Measurements from ENCODE around the gene SAP130. TPM values are rescaled to one million over a fixed set of nuclear protein-coding genes. Genes with fewer than 3 reads are reported as not detected.
A peak's percentile ranks its signal among the peaks of the same experiment; 100 is the strongest.

Gene SAP130
- total RNA-seq, 4 donors from 2014 or later = 8.9 to 44.0 (median 11.7) TPM

DNA sequence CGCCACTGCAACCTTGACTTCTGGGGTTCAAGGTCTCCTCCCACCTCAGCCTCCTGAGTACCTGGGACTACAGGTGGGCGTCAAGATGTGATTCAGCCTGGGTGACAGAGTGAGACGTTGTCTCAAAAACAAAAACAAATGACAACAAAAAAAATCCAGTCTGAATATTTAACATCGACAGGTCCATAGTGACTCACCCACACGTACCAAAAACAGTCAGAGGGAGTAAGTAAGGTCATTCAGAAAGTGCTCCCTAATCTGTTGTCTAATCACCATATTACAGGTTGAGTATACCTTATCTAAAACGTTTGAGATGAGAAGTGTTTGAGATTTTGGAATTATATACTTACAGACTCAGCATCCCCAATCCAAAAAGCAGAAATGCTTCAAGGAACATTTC, 24.4 kb downstream of the SAP130 start:
- intact Hi-C loops (cut with DNase I; ENCODE audit: low total_unique reads) = no loop called here
- DNase-seq (ENCODE audit: low spot score in 2 of 2) = no peak
- WGBS, 2 donors = 77 to 79% methylated on average over 6 of the region's 6 CpGs
- H3K4me3 ChIP-seq (ENCODE audit: low read depth, poor library complexity, severe bottlenecking) = no peak overlapping the region
- TF ChIP-seq, protein P1, sequence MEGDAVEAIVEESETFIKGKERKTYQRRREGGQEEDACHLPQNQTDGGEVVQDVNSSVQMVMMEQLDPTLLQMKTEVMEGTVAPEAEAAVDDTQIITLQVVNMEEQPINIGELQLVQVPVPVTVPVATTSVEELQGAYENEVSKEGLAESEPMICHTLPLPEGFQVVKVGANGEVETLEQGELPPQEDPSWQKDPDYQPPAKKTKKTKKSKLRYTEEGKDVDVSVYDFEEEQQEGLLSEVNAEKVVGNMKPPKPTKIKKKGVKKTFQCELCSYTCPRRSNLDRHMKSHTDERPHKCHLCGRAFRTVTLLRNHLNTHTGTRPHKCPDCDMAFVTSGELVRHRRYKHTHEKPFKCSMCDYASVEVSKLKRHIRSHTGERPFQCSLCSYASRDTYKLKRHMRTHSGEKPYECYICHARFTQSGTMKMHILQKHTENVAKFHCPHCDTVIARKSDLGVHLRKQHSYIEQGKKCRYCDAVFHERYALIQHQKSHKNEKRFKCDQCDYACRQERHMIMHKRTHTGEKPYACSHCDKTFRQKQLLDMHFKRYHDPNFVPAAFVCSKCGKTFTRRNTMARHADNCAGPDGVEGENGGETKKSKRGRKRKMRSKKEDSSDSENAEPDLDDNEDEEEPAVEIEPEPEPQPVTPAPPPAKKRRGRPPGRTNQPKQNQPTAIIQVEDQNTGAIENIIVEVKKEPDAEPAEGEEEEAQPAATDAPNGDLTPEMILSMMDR (IDR thresholded peaks at IDR 0.05) = no peak
- TF ChIP-seq POLR2A (IDR thresholded peaks at IDR 0.05) = no peak

DNA sequence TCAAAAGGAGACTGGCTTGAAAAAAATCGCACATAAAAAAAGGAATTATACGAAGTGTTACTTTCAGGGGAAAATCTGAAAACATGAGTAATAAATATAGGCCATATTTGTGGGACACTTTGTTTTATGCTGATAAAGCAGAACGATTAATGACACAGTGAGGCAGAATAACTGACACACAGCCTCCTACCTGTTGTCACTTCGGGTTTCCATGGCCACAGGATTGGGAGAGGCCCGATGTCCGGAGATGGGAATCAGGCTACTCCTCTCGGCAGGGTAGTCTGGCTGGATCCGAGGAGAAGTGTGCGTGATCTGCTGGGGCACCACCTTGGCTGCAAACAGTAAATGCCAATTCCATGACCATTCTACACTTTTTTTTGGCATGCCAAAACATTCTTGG, 31.7 kb downstream of the SAP130 start:
- intact Hi-C loops (cut with DNase I; ENCODE audit: low total_unique reads) = no loop called here
- peak in 1 of 2 donors; percentile 28 for DNase-seq (ENCODE audit: low spot score in 2 of 2)
- no peak overlapping the region for H3K4me3 ChIP-seq (ENCODE audit: low read depth, poor library complexity, severe bottlenecking)
- WGBS, 2 donors = 93 to 94% methylated on average over 9 of the region's 9 CpGs
- TF ChIP-seq, protein P1 (IDR thresholded peaks at IDR 0.05) = no peak
- TF ChIP-seq POLR2A (IDR thresholded peaks at IDR 0.05) = no peak

DNA sequence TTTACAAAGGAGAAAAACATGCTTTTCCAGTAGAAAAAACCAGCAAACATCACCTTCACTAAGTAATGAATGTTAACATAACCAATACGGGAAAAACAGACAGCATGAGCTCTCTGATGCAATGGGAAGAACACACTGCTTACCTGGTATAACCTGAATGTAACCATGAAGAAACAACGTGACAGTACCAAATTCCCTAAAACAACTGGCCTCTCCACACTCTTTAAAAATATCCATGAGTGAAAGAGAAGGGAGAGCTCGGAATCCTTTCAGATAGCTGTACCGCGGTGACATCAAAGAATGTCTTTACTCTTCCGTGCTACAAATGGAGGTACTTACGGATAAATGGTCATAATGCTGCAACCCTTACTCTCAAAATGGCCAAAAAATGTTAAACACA, 32.1 kb downstream of the SAP130 start:
- intact Hi-C loops (cut with DNase I; ENCODE audit: low total_unique reads) = no loop called here
- TF ChIP-seq POLR2A (IDR thresholded peaks at IDR 0.05) = no peak
- TF ChIP-seq, protein P1 (IDR thresholded peaks at IDR 0.05) = no peak
- H3K4me3 ChIP-seq (ENCODE audit: low read depth, poor library complexity, severe bottlenecking) = no peak overlapping the region
- WGBS, 2 donors = 96 to 98% methylated on average over 7 of the region's 7 CpGs
- no peak for DNase-seq (ENCODE audit: low spot score in 2 of 2)

DNA sequence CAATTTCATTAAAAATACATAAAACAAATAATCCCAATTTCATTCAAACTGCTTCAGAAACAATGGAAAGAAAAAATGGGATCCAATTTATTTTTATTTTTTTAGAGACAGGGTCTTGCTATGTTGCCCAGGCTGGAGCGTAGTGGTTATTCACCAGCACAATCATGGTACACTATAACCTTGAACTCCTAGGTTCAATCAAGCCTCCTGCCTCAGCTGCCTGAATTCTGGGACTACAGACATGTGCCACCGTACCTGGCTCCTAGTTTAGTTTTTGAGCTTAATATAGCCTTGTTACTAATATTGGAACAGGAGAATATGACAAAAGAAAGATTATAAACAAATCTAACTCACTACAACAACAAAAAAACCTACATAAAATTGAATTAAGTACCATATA, 34.2 kb downstream of the SAP130 start:
- no peak overlapping the region for H3K4me3 ChIP-seq (ENCODE audit: low read depth, poor library complexity, severe bottlenecking)
- TF ChIP-seq, protein P1 (IDR thresholded peaks at IDR 0.05) = no peak
- no peak for TF ChIP-seq POLR2A (IDR thresholded peaks at IDR 0.05)
- intact Hi-C loops (cut with DNase I; ENCODE audit: low total_unique reads) = no loop called here
- 94% methylated on average over 2 of the region's 2 CpGs for WGBS, 2 donors
- DNase-seq (ENCODE audit: low spot score in 2 of 2) = peak in 1 of 2 donors; percentile 29

DNA sequence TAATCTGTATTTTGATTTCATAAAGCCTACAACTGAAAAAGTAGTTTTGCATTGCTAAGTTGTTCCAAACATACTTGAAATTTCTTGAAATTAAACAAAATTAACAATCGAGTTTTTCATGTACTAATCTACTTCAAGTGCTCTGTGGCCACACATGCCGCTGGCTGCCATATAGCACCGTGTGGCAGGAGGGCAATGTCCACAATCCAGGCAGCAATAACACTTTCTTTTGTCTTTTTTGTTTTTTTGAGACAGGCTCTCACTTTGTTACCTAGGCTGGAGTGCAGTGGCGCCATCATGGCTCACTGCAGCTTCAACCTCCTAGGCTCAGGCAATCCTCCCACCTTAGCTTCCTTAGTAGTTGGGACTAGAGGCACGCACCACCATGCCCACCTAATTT, 36.1 kb downstream of the SAP130 start:
- 94 to 95% methylated on average over 5 of the region's 5 CpGs for WGBS, 2 donors
- intact Hi-C loops (cut with DNase I; ENCODE audit: low total_unique reads) = no loop called here
- no peak for DNase-seq (ENCODE audit: low spot score in 2 of 2)
- TF ChIP-seq, protein P1 (IDR thresholded peaks at IDR 0.05) = no peak
- TF ChIP-seq POLR2A (IDR thresholded peaks at IDR 0.05) = no peak
- H3K4me3 ChIP-seq (ENCODE audit: low read depth, poor library complexity, severe bottlenecking) = no peak overlapping the region

DNA sequence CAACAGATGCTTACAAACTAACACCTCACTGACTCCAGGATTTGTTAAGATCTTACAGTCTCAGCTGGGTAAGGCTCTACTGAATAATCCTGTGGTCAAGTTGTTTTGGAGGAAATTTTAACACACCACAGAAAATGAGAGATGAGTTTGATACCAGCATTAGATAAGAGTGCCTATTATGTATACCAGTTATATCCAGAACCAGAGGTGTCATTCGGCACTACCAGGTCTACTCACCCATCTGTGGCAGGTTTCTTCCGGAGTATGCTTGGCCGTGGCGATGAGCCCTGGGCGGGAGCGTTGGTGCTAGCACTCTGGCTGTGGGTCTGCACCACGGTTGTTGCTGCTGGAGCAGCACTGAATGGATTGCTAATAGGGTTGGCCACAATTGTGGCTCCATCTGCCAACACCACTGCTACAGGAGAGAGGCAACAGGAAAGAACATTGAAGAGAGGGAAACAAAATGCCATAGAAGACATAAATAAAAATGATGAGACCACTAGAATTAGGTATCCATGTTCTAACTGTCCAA, 41.2 kb downstream of the SAP130 start:
- WGBS, 2 donors = 83 to 97% methylated on average over 7 of the region's 7 CpGs
- intact Hi-C loops (cut with DNase I; ENCODE audit: low total_unique reads) = no loop called here
- DNase-seq (ENCODE audit: low spot score in 2 of 2) = no peak
- H3K4me3 ChIP-seq (ENCODE audit: low read depth, poor library complexity, severe bottlenecking) = no peak overlapping the region
- no peak for TF ChIP-seq POLR2A (IDR thresholded peaks at IDR 0.05)
- TF ChIP-seq, protein P1 (IDR thresholded peaks at IDR 0.05) = no peak

Measured in lower leg skin (tissue), 4 donors.